CD1c-positive myeloid dendritic cell (primary cell): ENCODE measurements around the gene SCLY.

Experiments used
- DNase-seq: peaks from one replicate; pipeline ENCODE4 v3.0.0-alpha.2; 2016; ENCODE audit errors: extremely low spot score

SCLY gene

GRCh38 chr2:238127165-238128060 is 66.6 kb downstream of the SCLY start:
- DNase-seq: no peak

- no peak for DNase-seq
Observed at GRCh38 chr2:238128061-238128440, 67.2 kb downstream of the SCLY start.

GRCh38 chr2:238128534-238129001 is 67.8 kb downstream of the SCLY start:
- DNase-seq: no peak

GRCh38 chr2:238129166-238130010 is 68.6 kb downstream of the SCLY start:
- no peak for DNase-seq

GRCh38 chr2:238130111-238130695 is 69.4 kb downstream of the SCLY start:
- DNase-seq: no peak

GRCh38 chr2:238130696-238131628 is 70.2 kb downstream of the SCLY start:
- no peak for DNase-seq

- no peak for DNase-seq
Observed at GRCh38 chr2:238131761-238132462, 71.1 kb downstream of the SCLY start.

- no peak for DNase-seq
Observed at GRCh38 chr2:238132463-238133450, 72.0 kb downstream of the SCLY start.

GRCh38 chr2:238133499-238134392 is 72.9 kb downstream of the SCLY start:
- no peak for DNase-seq

GRCh38 chr2:238134393-238134785 is 73.6 kb downstream of the SCLY start:
- DNase-seq: no peak

- DNase-seq: no peak
Observed at GRCh38 chr2:238135601-238136150, 74.9 kb downstream of the SCLY start.

GRCh38 chr2:238136820-238137537 is 76.2 kb downstream of the SCLY start:
- peak; percentile 76 for DNase-seq

GRCh38 chr2:238137885-238138284 is 77.1 kb downstream of the SCLY start:
- DNase-seq: no peak

- DNase-seq: no peak
Observed at GRCh38 chr2:238138331-238139195, 77.8 kb downstream of the SCLY start, which contains the start of gene KLHL30. KLHL30 (plus strand) TSS chr2:238138668; CDS start chr2:238140755, 2,087 bp downstream.

GRCh38 chr2:238139196-238140039 is 78.6 kb downstream of the SCLY start:
- DNase-seq: no peak
